GM18867 (cell line): Measurements from ENCODE around the gene COX7A2L.
A peak's percentile ranks its signal among the peaks of the same experiment; 100 is the strongest.

Experiments used
- ATAC-seq: cut with Tn5 transposase; IDR thresholded peaks from one replicate; pipeline ENCODE4 v1.9.1; 2021; ENCODE audit warnings: mild to moderate bottlenecking, moderate library complexity; ENCODE audit not compliant: unreplicated experiment

Gene COX7A2L

DNA sequence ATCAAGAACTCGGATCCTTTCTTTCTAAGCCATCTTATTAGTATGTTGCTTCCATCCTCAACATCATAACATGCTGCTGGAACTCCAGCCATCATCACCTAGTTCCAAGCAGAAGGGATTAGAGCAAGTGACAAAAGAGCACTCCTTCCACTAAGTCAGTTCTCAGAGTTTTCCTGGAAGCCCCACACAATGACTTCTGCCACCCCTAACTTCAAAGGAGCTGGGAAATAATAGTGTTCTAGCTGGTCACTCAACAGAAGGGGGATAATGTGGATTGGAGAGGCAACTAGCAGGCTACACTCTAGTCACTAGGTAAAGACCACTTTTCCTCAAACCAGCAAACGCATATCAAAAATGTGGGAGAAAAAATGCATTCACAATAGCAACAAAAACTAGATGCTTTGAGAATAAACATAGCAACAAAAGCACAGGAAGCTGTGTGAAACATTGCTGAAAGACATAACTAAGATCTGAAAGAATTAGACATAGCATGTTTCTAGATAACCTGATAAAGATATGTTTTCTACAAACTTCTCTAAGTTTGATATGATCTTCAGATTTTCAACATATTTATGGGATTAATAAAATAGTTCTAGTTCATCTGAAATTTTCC, 39.5 kb downstream of the COX7A2L start:
- ATAC-seq: no peak

DNA sequence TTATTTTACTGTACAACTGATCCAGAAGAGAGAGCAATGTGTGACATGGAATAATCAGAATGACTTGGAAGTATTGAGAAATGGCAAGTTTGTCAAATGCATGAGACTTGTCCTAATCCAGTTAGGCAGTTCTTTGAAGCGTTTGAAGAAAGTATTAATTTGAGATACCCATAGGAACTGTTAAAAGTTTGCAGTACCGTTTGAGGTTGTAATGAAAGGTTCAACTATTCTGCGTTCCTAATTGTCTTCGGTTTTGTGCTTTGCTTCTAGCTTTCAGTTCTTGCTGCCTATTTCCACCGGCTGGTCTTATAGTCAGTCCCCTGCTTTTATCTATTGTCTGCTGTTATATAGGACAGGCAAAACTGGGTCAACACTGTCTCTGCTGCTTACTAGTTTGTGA, 41.8 kb downstream of the COX7A2L start:
- no peak for ATAC-seq

DNA sequence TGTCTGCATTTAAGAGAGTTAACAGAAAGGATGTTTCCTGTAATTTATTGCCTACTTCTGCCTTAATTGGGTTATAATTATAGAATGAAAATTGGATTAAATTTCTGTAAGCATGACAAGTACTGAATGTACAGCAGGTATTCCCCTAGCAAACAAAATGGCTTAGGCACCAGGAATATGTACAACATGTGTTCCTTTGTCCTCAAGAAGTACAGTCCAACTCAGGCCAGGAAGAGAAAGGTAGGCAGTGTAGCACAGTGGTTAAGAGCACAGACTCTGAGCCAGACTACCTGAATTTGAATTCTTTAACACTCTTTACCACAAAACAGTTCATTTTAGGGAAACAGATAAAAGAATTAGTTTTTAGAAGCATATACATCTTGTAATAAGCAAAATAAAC, 43.1 kb downstream of the COX7A2L start:
- no peak for ATAC-seq

DNA sequence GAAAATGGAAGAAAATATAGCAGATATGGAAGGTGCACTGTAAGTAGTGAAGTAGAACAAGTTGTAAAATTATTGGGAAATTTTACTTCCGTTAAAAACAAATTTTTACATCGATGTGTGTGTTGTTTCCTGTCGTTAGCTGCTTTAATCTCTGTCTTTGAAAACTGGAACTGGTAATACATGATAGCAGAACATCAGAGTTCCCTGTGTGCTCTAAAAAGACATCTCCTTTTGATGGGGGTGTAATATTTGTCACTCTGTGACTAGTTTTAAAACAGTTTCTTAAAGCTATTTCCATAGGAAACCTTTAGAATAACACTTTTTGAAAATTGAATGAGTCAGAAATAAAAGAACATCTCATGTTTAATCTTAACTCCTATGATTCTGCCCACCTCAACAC, 43.5 kb downstream of the COX7A2L start:
- no peak for ATAC-seq

DNA sequence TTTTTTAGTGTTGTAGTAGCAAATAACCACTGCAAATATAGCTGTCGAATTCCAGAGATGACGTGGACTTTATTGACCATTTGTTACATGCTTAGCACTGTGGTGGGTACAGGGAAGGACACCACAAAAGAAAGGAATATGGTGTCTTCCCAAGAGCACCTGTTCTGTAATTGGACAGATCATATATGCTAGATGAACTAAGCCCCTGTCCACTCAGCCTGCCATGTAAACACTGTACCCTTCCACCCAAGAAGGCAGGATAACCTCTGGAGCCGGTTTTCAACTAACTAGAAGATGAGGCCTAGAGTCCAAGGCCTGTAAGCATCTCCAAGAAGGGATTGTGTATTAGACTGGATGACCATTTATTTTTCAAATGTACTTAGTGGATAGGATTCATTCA, 44.1 kb downstream of the COX7A2L start:
- no peak for ATAC-seq

DNA sequence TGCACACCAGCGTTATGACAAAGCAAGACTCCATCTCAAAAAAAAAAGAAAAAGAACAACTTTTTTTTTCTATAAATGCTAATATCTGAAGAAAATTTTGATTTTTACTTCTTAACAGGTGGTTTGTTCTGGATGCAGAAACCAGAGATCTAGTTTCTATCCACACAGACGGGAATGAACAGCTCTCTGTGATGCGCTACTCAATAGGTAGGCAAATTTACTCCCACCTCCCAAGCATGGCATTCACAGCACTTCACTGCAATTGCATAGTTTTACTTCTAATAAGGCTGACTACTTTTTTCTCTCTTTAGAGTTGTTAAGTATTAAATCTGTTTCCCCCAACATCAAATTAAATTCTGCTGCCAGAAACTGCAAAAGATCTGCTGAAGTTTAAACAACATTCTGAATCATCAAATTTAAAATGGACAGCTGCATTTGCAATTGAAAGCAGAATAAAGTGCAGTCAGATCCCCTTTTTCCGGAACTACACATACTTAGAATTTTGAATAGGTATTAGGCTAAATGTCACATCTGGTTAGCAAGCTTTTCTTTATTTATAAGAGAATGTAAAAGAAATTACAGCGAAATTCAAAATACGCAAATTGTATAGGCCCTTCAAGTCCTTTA, 45.1 kb downstream of the COX7A2L start:
- ATAC-seq: no peak

DNA sequence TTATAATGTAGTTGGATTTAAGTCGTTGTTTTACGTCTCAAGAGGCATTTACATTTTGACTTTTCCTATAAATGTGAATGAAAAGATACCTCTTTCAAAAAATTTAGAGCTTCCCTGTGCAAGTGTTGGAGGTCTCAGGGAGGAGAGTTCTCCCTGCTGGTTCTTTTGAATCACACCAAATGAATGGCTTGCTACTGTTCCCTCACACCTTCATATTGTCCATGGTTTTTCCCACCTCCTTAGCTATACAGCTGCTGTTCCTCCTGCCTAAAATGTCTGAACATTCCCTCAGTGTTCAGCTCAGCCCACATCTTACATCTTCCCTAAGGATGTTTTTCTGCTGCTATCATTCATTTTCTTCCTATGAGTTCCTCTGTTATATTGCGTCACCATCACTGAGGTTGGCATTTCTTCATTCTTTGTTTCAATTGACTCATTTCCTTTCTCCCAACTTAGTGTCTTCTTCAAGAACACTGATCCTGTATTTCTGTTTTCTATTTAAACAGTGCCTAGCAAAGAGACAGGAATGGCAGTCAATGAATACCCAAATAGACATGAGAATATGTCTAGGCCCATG, 46.0 kb downstream of the COX7A2L start:
- no peak for ATAC-seq

DNA sequence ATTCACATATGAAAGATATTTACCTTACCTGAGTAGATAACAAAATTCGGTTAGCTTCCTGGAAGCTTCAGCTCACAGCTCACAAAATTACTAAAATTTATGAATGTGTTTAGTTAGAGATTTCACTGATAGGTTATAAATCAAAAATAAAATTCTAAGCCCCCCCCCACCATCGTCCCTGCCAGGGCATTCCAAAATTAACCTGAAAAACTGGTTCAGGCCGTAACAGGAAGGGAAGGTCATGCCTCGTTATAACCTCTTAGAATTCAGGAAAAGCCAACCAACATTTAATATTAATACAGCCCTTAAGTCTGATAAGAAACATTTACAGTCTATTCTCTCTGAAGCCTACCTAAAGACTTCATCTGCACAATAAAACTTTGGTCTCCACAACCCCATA, 48.9 kb downstream of the COX7A2L start:
- no peak for ATAC-seq

DNA sequence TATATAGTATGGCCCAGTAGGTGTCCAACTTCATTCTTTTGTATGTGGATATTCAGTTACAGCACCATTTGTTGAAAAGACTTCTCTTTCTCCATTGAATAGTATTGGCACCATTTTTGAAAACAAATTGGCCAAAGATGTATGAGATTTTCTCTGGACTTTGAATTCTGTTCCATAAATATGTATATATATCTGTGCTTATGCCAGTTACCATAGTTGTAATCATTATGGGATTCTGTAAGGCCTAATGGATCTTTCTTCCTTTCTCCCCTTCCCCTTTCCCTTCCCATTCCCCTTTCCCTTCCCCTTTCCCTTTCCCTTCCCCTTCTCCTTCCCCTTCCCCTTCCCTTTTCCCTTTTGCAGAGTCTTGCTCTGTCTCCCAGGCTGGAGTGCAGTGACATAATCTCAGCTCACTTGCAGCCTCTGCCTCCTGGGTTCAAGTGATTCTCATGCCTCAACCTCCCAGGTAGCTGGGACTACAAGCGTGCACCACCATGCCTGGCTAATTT, 51.0 kb downstream of the COX7A2L start:
- ATAC-seq: no peak

DNA sequence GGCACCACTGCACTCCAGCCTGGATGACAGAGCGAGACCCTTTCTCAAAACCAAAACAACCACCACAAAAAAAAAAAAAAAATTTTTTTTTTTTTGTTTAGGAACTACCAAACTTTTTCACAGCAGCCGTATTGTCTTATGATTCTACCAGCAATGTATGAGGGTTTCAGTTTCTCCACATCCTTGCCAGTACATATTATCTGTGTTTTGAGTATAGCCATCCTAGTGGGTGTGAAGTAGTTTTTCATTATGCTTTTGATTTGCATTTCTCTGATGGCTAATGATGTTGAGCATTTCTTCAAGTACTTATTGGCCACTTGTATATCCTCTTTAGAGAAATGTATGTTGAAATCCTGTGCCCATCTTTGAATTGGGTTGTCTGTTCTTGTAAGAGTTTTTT, 51.7 kb downstream of the COX7A2L start:
- ATAC-seq: peak; percentile 48

DNA sequence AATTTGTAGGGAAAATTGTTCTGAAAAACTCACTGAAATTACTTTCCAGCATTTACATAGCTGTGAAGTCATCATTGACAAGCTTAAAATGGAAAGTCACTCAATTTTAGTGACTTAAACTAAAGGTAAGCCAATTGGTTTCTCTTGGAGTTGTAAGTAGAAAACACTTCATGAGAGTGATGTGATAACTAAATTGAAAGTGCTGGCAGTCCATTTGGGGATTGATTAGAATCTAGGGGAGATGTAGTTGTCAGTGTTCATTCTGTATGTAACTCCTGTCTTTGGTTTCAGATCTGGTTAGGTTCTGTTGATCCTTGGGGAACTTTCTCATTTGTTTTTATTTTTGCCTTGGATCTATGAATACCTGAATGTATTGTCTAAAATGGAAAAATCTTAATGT, 53.8 kb downstream of the COX7A2L start:
- no peak for ATAC-seq

DNA sequence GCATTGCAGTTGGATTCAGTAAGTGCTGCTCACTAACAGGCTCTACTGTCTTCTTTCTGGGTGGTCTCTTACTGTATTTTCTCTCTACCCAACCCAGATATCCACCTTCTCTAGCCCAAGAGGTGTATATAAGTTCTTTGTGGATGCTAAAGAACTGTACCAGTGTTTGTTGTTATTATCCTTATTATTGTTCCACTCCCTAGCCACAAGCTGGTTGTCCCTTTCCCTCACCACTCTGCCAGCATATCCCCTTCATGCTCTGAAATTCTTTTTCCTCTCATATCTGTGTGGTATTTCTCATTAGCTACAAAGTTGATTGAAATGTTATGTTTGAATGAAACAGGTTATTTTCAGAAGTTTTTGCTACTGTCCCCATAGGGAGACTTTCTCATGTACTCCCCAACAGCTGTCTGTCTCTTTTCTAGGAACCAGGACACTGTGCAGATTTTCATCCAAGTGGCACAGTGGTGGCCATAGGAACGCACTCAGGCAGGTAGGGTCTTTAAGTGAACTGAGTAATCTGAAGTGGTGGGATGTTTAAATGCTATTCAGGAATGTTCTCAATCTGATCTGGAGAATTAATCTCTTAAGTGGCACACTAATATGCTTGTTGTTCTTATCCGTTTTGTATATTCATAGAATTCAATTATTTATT, 56.8 kb downstream of the COX7A2L start:
- ATAC-seq: no peak

DNA sequence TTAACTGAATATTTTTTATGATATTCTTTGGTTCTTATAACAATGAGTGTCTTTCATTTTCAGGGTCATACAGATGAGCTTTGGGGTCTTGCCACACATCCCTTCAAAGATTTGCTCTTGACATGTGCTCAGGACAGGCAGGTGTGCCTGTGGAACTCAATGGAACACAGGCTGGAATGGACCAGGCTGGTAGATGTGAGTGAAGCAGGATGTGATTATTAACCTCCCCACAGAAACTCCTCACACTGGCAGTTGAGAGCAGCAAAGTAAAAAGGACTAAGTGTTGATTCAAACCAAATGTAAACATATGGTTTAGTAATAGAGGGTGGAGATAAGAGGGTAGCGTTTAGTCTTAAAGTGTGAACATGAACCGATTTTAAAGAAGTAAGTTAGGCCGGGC, 57.8 kb downstream of the COX7A2L start:
- ATAC-seq: no peak

DNA sequence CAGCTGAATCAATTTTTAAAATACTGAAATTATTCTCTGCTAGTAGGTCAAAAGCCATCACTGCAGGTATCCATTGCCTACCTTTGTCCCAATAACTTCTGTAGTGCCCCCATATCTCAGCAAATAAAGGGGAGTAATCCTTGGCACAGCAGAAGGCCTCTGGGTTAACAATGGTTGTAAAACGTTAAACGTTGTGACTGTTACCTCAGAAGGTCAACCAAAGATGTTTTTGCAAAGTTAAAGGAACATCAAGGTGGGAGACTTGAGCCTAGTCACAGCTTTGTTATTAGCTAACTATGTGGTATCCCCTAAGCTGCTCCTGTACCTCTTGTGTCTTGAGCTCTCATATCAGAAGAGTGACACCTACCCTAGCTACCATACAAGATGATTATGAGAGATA, 60.5 kb downstream of the COX7A2L start:
- ATAC-seq: no peak
